H1 (cell line): ENCODE data around the gene POLR1F. TPM values are rescaled to one million over a fixed set of nuclear protein-coding genes. Genes with fewer than 3 reads are reported as not detected.
A peak's percentile ranks its signal among the peaks of the same experiment; 100 is the strongest.

ENCODE experiments used
- CTCF ChIA-PET: fragments of 300-600 bp; sonication (Branson Sonifier 250); formaldehyde crosslinking; loops from one replicate; lab custom pipeline; 2021; ENCODE audit not compliant: partially characterized antibody; lab: Charles Lee
- POLR2A ChIA-PET: fragments of 300-600 bp; sonication (Branson Sonifier 250); formaldehyde crosslinking; loops from one replicate; lab custom pipeline; 2021; ENCODE audit warnings: inconsistent platforms; ENCODE audit not compliant: partially characterized antibody; lab: Charles Lee
- DNase-seq, 2 experiments: peaks; one replicate each; pipeline versions ENCODE4 v3.0.0 to v3.0.0-alpha.2; 2010 to 2022; ENCODE audit warnings: low spot score in 2 of 2, low read depth in 1 of 2, mixed read lengths in 1 of 2
- FAIRE-seq: peaks from 2 replicates; lab custom pipeline; 2011; peaks lifted over from hg19 to GRCh38; lab: Jason Lieb, UNC
- H2AFZ ChIP-seq: 2 replicates; pipeline ENCODE4 v1.8.1; 2012; ENCODE audit warnings: low read length, inconsistent platforms
- H2AK5ac ChIP-seq: 2 replicates; pipeline ENCODE4 v1.6.1; 2013; ENCODE audit warnings: low read depth, low read length
- H2BK120ac ChIP-seq: replicated peaks from 2 replicates; pipeline ENCODE3; 2013; ENCODE audit warnings: low read depth, low read length, inconsistent platforms
- H2BK12ac ChIP-seq: 2 replicates; pipeline ENCODE4 v1.6.1; 2013; ENCODE audit warnings: low read depth, low read length
- H2BK15ac ChIP-seq: 2 replicates; pipeline ENCODE4 v1.6.1; 2013; ENCODE audit warnings: low read length
- H2BK20ac ChIP-seq: 2 replicates; pipeline ENCODE4 v1.6.1; 2013; ENCODE audit warnings: low read length
- H2BK5ac ChIP-seq: 2 replicates; pipeline ENCODE4 v1.6.1; 2013; ENCODE audit warnings: low read depth, low read length
- H3K14ac ChIP-seq: 2 replicates; pipeline ENCODE4 v1.6.1; 2013; ENCODE audit warnings: inconsistent platforms; ENCODE audit not compliant: insufficient read length
- H3K18ac ChIP-seq: 2 replicates; pipeline ENCODE4 v1.6.1; 2013; ENCODE audit warnings: low read length; ENCODE audit errors: extremely low read depth
- H3K23ac ChIP-seq: 2 replicates; pipeline ENCODE4 v1.6.1; 2013; ENCODE audit warnings: inconsistent platforms; ENCODE audit not compliant: insufficient read length
- H3K23me2 ChIP-seq: 2 replicates; pipeline ENCODE4 v1.6.1; 2013; ENCODE audit warnings: low read depth, low read length
- H3K27ac ChIP-seq: 2 replicates; pipeline ENCODE4 v1.6.1; 2011; ENCODE audit warnings: low read depth, low read length, inconsistent platforms
- H3K27me3 ChIP-seq, 4 experiments: replicated peaks in 1 of 4; 1 replicate in 1 of 4; 2 replicates in 3 of 4; pipeline versions ENCODE4 v1.6.1 to v1.8.1; 2011 to 2013; ENCODE audit warnings: low read length in 3 of 4, mild to moderate bottlenecking in 3 of 4, inconsistent platforms in 2 of 4, mixed read lengths in 2 of 4, moderate library complexity in 1 of 4; ENCODE audit not compliant: control insufficient read depth in 3 of 4, insufficient read depth in 3 of 4; ENCODE audit errors: extremely low read depth in 1 of 4
- H3K36me3 ChIP-seq, 4 experiments: 2 replicates each; pipeline versions ENCODE4 v1.6.1 to v1.8.1; 2011 to 2013; ENCODE audit warnings: mild to moderate bottlenecking in 4 of 4, low read length in 3 of 4, moderate library complexity in 2 of 4, control low read depth in 1 of 4, inconsistent platforms in 1 of 4; ENCODE audit not compliant: insufficient read depth in 4 of 4, control insufficient read depth in 2 of 4
- H3K4ac ChIP-seq: replicated peaks from 2 replicates; pipeline ENCODE3; 2013; ENCODE audit warnings: low read length, low read depth, mixed read lengths, inconsistent platforms; ENCODE audit not compliant: insufficient read length
- H3K4me1 ChIP-seq, 4 experiments: replicated peaks in 1 of 4; 1 replicate in 1 of 4; 2 replicates in 3 of 4; pipeline versions ENCODE4 v1.6.1 to v1.8.1; 2011 to 2013; ENCODE audit warnings: low read length in 3 of 4, inconsistent platforms in 2 of 4, mixed read lengths in 1 of 4; ENCODE audit not compliant: insufficient read depth in 4 of 4, control insufficient read depth in 3 of 4
- H3K4me2 ChIP-seq, 2 experiments: 2 replicates each; pipeline versions ENCODE4 v1.6.1 to v1.8.1; 2011 to 2013; ENCODE audit warnings: low read depth in 2 of 2, low read length in 2 of 2, control low read depth in 1 of 2, inconsistent platforms in 1 of 2, mild to moderate bottlenecking in 1 of 2; ENCODE audit not compliant: insufficient read depth in 1 of 2
- H3K4me3 ChIP-seq, 4 experiments: fragments of 200-600, 300-600 bp in 1 of 4; sonication (generic), shearing (Covaris generic), sonication (Bioruptor Twin) in 1 of 4; 2 replicates each; pipeline versions ENCODE4 v1.5.1 to v1.8.1; 2011 to 2016; ENCODE audit warnings: low read length in 4 of 4, low read depth in 3 of 4, control low read depth in 2 of 4, inconsistent platforms in 2 of 4, mild to moderate bottlenecking in 2 of 4, mixed read lengths in 1 of 4, moderate library complexity in 1 of 4; ENCODE audit not compliant: insufficient read depth in 2 of 4; ENCODE audit errors: extremely low read depth in 1 of 4
- H3K56ac ChIP-seq: replicated peaks from 2 replicates; pipeline ENCODE3; 2013; ENCODE audit warnings: low read depth, mild to moderate bottlenecking, mixed read lengths, low read length, inconsistent platforms; ENCODE audit not compliant: insufficient read length
- H3K79me1 ChIP-seq: 2 replicates; pipeline ENCODE4 v1.6.1; 2013; ENCODE audit warnings: low read depth, low read length, control low read depth
- H3K79me2 ChIP-seq, 2 experiments: 2 replicates each; pipeline versions ENCODE4 v1.6.1 to v1.8.1; 2012 to 2013; ENCODE audit warnings: low read length in 2 of 2, mild to moderate bottlenecking in 2 of 2, inconsistent platforms in 1 of 2; ENCODE audit not compliant: insufficient read depth in 2 of 2, control insufficient read depth in 1 of 2
- H3K9ac ChIP-seq, 4 experiments: replicated peaks in 1 of 4; 1 replicate in 1 of 4; 2 replicates in 3 of 4; pipeline versions ENCODE4 v1.6.1 to v1.8.1; 2011 to 2013; ENCODE audit warnings: low read depth in 3 of 4, low read length in 3 of 4, control low read depth in 2 of 4, mild to moderate bottlenecking in 2 of 4, moderate library complexity in 2 of 4, inconsistent platforms in 1 of 4; ENCODE audit errors: extremely low read depth in 1 of 4
- H3K9me3 ChIP-seq, 2 experiments: 2 replicates each; pipeline versions ENCODE4 v1.6.1 to v1.8.1; 2012 to 2013; ENCODE audit warnings: mild to moderate bottlenecking in 2 of 2, moderate library complexity in 2 of 2, control low read depth in 1 of 2, inconsistent platforms in 1 of 2, low read depth in 1 of 2, low read length in 1 of 2, mixed read lengths in 1 of 2; ENCODE audit not compliant: insufficient read depth in 2 of 2
- H4K20me1 ChIP-seq, 2 experiments: replicated peaks in 1 of 2; 2 replicates each; pipeline versions ENCODE3 to v1.8.1; 2011 to 2013; ENCODE audit warnings: inconsistent platforms in 2 of 2, low read length in 2 of 2, mild to moderate bottlenecking in 1 of 2; ENCODE audit not compliant: insufficient read depth in 2 of 2, control insufficient read depth in 1 of 2
- H4K5ac ChIP-seq: 2 replicates; pipeline ENCODE4 v1.6.1; 2013; ENCODE audit warnings: low read length, low read depth, mixed read lengths, inconsistent platforms; ENCODE audit not compliant: insufficient read length
- H4K8ac ChIP-seq: 2 replicates; pipeline ENCODE4 v1.8.0; 2013; ENCODE audit warnings: mild to moderate bottlenecking, moderate library complexity, low read length, inconsistent platforms; ENCODE audit not compliant: insufficient read depth; ENCODE audit errors: extremely low read depth
- H4K91ac ChIP-seq: replicated peaks from 2 replicates; pipeline ENCODE3; 2013; ENCODE audit warnings: low read length, mixed read lengths, inconsistent platforms; ENCODE audit not compliant: insufficient read length
- CHD2 ChIP-seq: IDR thresholded peaks from 2 replicates; pipeline ENCODE4 v1.6.1; 2012; ENCODE audit warnings: low read length, improper control_type of control experiment
- SIX5 ChIP-seq: IDR thresholded peaks from 2 replicates; pipeline ENCODE4 v1.6.1; 2011; ENCODE audit warnings: mild to moderate bottlenecking, low read depth, low read length
- WGBS, 2 experiments: shearing (Covaris generic) in 1 of 2; methylation state at CpG; one replicate each; pipeline versions ENCODE4 v1.1.6 to v1.1.7; 2013 to 2015; ENCODE audit warnings: low lambda C conversion rate in 2 of 2, mixed read lengths in 2 of 2, inconsistent platforms in 1 of 2, low coverage in 1 of 2, missing lambda C conversion rate in 1 of 2; ENCODE audit not compliant: insufficient replicate concordance in 2 of 2, insufficient coverage in 1 of 2, insufficient read length in 1 of 2; ENCODE audit errors: extremely low coverage in 1 of 2, missing lambda C conversion rate in 1 of 2; 5-methylcytosine and 5-hydroxymethylcytosine counted together
- polyA plus RNA-seq, 7 experiments: library from polyadenylated mRNA; depleted of rRNA in 3 of 7; stranded (reverse) in 5 of 7; unstranded in 2 of 7; fragments of >200 nt in 5 of 7; fragments of 200-250 nt in 2 of 7; gene quantifications; 1 replicate in 5 of 7; 2 replicates in 1 of 7; 4 replicates in 1 of 7; pipeline versions ENCODE4 v1.2.1 to v1.2.3, GENCODE V29; 2011 to 2013; ENCODE audit warnings: missing spikeins in 2 of 7, mixed read lengths in 2 of 7
- total RNA-seq: library from RNA; stranded (reverse); fragmentation: NEBNext Ultra II Directional; extraction: Animal tissue kit (Norgen Biotek cat#: 25700); gene quantifications from 2 replicates; pipeline ENCODE4 v1.2.1, GENCODE V29; 2021

Gene POLR1F
- total and polyA plus RNA-seq, 2 of the 8 experiments (the other 6 are each of a cell fraction or from before 2014, with no cell fraction given), result 11.2 to 24.6 TPM

DNA sequence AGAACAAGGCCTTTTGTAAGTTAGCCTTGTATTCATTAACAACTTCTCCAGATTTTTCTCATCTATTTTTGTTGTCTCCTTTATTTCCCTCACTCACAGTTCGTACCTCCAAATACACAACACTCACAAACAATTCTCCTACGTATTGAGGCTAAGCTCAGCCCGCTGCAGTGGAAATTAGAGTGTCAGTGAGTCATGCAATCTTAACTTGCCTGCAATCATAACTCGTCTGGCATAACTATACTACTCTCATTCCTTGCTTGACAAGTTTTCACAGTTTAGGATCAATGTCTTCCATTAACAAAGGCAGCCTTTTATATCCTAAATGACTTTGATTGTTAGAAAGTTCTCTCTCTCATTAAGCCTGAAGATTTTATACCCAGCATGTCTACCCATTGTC is 40.8 kb upstream of the POLR1F start:
- Histone ChIP-seq H2BK5ac (no peak overlapping the region), H2AK5ac (no peak overlapping the region), H3K4me1 (no peaks in the 10 kb centered on the region), H3K27me3 (no peaks in the 10 kb centered on the region), H4K5ac (no peak overlapping the region), H3K23me2 (no peaks in the 10 kb centered on the region), H3K79me1 (no peaks in the 10 kb centered on the region), H4K91ac (no peak overlapping the region), H2BK120ac (no peak overlapping the region), H2AFZ (peak overlapping the region; percentile 68), H3K4me2 (no peak overlapping the region), H3K56ac (no peak overlapping the region), H3K4me3 (no peak overlapping the region), H4K20me1 (no peaks in the 10 kb centered on the region), H3K9me3 (no peaks in the 10 kb centered on the region), H3K23ac (no peak overlapping the region), H3K14ac (no peak overlapping the region), H3K4ac (no peak overlapping the region), H2BK12ac (no peak overlapping the region), H3K36me3 (no peaks in the 10 kb centered on the region), H2BK20ac (no peak overlapping the region), H3K27ac (no peak overlapping the region), H3K18ac (no peak overlapping the region), H3K9ac (no peak overlapping the region), H3K79me2 (no peaks in the 10 kb centered on the region), H4K8ac (no peak overlapping the region), H2BK15ac (no peak overlapping the region)
- DNase-seq, result no peak
- CTCF ChIA-PET, result interaction anchor here (0.7 to 2.1 kb wide), 5 partner anchors 36 to 692 kb away, joined by 3 to 5 read pairs (median 4); no protein-coding TSS in a partner anchor
- WGBS, 2 experiments, result 81 to 100% methylated on average over 1 to 4 of the region's 4 CpGs
- TF ChIP-seq SIX5 (no peak), CHD2 (no peak)
- POLR2A ChIA-PET, result no interaction called here
- no peak for FAIRE-seq
